ENCODE results near the gene S1PR3. TPM values are rescaled to one million over a fixed set of nuclear protein-coding genes. Genes with fewer than 3 reads are reported as not detected.

The S1PR3 gene
- total RNA-seq, 4 donors from 2014 or later: 2.0 to 13.5 (median 8.3) TPM

DNA sequence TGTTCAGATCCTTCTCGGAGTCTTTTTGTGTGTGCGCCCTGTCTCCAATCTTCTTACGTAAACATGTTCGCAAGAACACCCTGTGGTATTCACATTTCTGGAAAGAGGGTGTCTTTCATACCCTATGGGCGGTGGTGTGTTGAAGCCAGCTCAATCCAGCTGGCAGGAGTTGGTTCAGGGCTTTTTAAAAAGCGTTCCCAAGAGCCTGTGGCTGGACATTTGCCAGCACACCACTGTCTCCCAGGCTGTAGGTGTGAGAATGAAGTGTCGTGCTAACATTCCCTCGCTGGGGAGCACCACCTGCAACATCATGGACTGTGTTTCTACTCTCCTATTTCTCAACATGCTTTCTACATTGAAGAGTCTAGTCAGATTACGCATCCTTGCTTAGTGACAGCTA is 51.7 kb downstream of the S1PR3 start:
- Histone ChIP-seq H3K9me3 (no peaks in the 10 kb centered on the region), H3K4me3 (no peak overlapping the region), H3K27me3 (no peaks in the 10 kb centered on the region), H3K27ac (no peak overlapping the region), H3K36me3 (no peaks in the 10 kb centered on the region), H3K4me1 (peaks cover 0 to under 1% (median 0%) of the 10 kb centered on the region in 4 donors)
- TF ChIP-seq EP300 (IDR thresholded peaks at IDR 0.05; ENCODE audit: low read depth) (no peak), POLR2AphosphoS5 (IDR thresholded peaks at IDR 0.05) (no peak), CTCF (IDR thresholded peaks at IDR 0.05) (no peak), POLR2A (IDR thresholded peaks at IDR 0.05) (no peak)
- 91 to 97% methylated on average over 5 to 9 of the region's 9 CpGs for WGBS, 2 donors (ENCODE audit: low coverage in 1 of 2)
- intact Hi-C loops (cut with DNase I; ENCODE audit: low total_unique reads) (no loop called here), in situ Hi-C loops (cut with MboI; ENCODE audit: low pct_ligation_motif_present in 1 of 4, low pct_unique_long_range_greater_than_20kb in 1 of 4, low sequenced_read_pairs in 3 of 4) (no loop called here)
- DNase-seq: no peak

- WGBS, 2 donors (ENCODE audit: low coverage in 1 of 2): 90 to 94% methylated on average over 2 of the region's 2 CpGs
- Histone ChIP-seq H3K27me3 (no peaks in the 10 kb centered on the region), H3K9me3 (no peaks in the 10 kb centered on the region), H3K4me1 (no peaks in the 10 kb centered on the region), H3K36me3 (no peaks in the 10 kb centered on the region), H3K27ac (no peak overlapping the region), H3K4me3 (no peak overlapping the region)
- intact Hi-C loops (cut with DNase I; ENCODE audit: low total_unique reads): no loop called here
- TF ChIP-seq POLR2A (IDR thresholded peaks at IDR 0.05): no peak
- no peak for TF ChIP-seq POLR2AphosphoS5 (IDR thresholded peaks at IDR 0.05)
- no peak for TF ChIP-seq CTCF (IDR thresholded peaks at IDR 0.05)
- TF ChIP-seq EP300 (IDR thresholded peaks at IDR 0.05; ENCODE audit: low read depth): no peak
- in situ Hi-C loops (cut with MboI; ENCODE audit: low pct_ligation_motif_present in 1 of 4, low pct_unique_long_range_greater_than_20kb in 1 of 4, low sequenced_read_pairs in 3 of 4): no loop called here
- DNase-seq: no peak
Observed at GRCh38 chr9:89044104-89044503, 52.8 kb downstream of the S1PR3 start.

DNA sequence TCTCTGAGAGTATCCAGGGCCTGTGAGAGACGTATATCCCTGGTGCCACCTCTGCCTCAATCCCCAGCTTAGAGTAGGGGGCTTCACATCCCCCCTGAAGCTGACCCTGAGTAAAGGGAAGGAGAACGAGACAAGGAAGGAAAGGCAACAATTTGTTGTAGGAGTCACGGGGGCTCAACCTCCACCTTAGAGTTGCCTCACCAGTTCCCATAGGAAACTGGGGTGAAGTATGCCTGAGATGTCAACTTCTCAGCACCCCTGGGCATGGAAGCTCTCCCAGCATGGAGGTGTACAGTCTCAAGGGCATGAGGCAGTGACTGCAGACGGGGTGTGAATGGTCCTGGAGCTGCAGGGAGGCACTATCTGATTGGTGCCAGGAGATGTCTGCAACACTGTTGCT is 53.6 kb downstream of the S1PR3 start:
- H3K4me3 ChIP-seq: no peak overlapping the region
- no peaks in the 10 kb centered on the region for H3K27me3 ChIP-seq
- no peaks in the 10 kb centered on the region for H3K4me1 ChIP-seq
- 65 to 92% methylated on average over 2 to 4 of the region's 4 CpGs for WGBS, 2 donors (ENCODE audit: low coverage in 1 of 2)
- no peaks in the 10 kb centered on the region for H3K9me3 ChIP-seq
- in situ Hi-C loops (cut with MboI; ENCODE audit: low pct_ligation_motif_present in 1 of 4, low pct_unique_long_range_greater_than_20kb in 1 of 4, low sequenced_read_pairs in 3 of 4): no loop called here
- no peaks in the 10 kb centered on the region for H3K36me3 ChIP-seq
- TF ChIP-seq POLR2AphosphoS5 (IDR thresholded peaks at IDR 0.05) (no peak), POLR2A (IDR thresholded peaks at IDR 0.05) (no peak), CTCF (IDR thresholded peaks at IDR 0.05) (no peak), EP300 (IDR thresholded peaks at IDR 0.05; ENCODE audit: low read depth) (no peak)
- no peak for DNase-seq
- intact Hi-C loops (cut with DNase I; ENCODE audit: low total_unique reads): no loop called here
- H3K27ac ChIP-seq: no peak overlapping the region

DNA sequence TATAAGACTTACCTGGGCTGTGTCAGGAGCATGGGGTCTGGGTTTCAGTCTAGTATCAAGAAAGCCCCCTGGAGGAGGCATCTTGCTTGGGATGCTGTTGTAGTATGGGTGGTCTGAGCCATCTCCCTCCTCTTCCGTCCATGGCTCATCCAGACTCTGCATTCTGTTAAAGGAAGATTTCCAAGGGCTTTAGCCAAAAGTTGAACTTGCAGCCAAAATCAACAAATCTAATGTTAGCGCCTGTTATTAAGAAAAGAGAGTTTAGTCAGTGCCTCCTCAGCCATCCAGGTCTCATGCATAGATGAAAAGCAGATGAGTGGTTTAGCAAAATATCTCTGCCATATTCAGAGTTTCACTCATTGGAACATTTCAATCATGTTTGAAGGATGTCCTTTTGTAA is 55.6 kb downstream of the S1PR3 start:
- no peak for DNase-seq
- Histone ChIP-seq H3K4me3 (no peak overlapping the region), H3K9me3 (no peaks in the 10 kb centered on the region), H3K36me3 (no peaks in the 10 kb centered on the region), H3K27me3 (no peaks in the 10 kb centered on the region), H3K27ac (no peak overlapping the region), H3K4me1 (no peaks in the 10 kb centered on the region)
- TF ChIP-seq CTCF (IDR thresholded peaks at IDR 0.05) (no peak), EP300 (IDR thresholded peaks at IDR 0.05; ENCODE audit: low read depth) (no peak), POLR2A (IDR thresholded peaks at IDR 0.05) (no peak), POLR2AphosphoS5 (IDR thresholded peaks at IDR 0.05) (no peak)
- in situ Hi-C loops (cut with MboI; ENCODE audit: low pct_ligation_motif_present in 1 of 4, low pct_unique_long_range_greater_than_20kb in 1 of 4, low sequenced_read_pairs in 3 of 4): no loop called here
- 74 to 76% methylated on average over 2 of the region's 2 CpGs for WGBS, 2 donors (ENCODE audit: low coverage in 1 of 2)
- intact Hi-C loops (cut with DNase I; ENCODE audit: low total_unique reads): no loop called here
